Esophagus muscularis mucosa (tissue), 3 donors: ENCODE data around the gene CD27.

Experiments
- CTCF ChIP-seq, 3 experiments: fragments of 200-600 bp in 2 of 3; fragments of 450-650 bp in 1 of 3; sonication (generic) in 2 of 3; IDR thresholded peaks; one replicate each; pipeline ENCODE4 v1.5.1; 2017 to 2019; ENCODE audit warnings: antibody characterized with exemption in 3 of 3, mild to moderate bottlenecking in 2 of 3, moderate library complexity in 1 of 3
- POLR2A ChIP-seq: fragments of 450-650 bp; IDR thresholded peaks from one replicate; pipeline ENCODE4 v1.6.1; 2017; ENCODE audit warnings: antibody characterized with exemption, moderate library complexity, mild to moderate bottlenecking, low read depth
- POLR2AphosphoS5 ChIP-seq, 2 donors: sonication (generic); formaldehyde crosslinking; IDR thresholded peaks; one replicate each; pipeline ENCODE4 v1.6.1; 2017; ENCODE audit warnings: antibody characterized with exemption in 2 of 2

GRCh38 chr12:6464531-6464930 is 19.8 kb downstream of the CD27 start:
- TF ChIP-seq CTCF (IDR thresholded peaks at IDR 0.05) (no peak), POLR2A (no peak), POLR2AphosphoS5 (IDR thresholded peaks at IDR 0.05) (no peak)
